GM23338 (cell line): Measurements from ENCODE around the gene MTRFR. TPM values are rescaled to one million over a fixed set of nuclear protein-coding genes. Genes with fewer than 3 reads are reported as not detected.

Experiments used
- ATAC-seq: fragments of 200-7000 bp; cut with Tn5 transposase; 3 replicates; pipeline ENCODE4 v1.9.1; 2020
- DNase-seq: peaks from one replicate; pipeline ENCODE4 v3.0.0-alpha.2; 2015; ENCODE audit warnings: low spot score
- H2AFZ ChIP-seq: fragments of 200-600 bp; sonication (generic); 2 replicates; pipeline ENCODE4 v1.8.0; 2016; ENCODE audit warnings: antibody characterized with exemption, mild to moderate bottlenecking, moderate library complexity
- H3F3A ChIP-seq: fragments of 200-600 bp; sonication (generic); replicated peaks from 2 replicates; pipeline ENCODE4 v1.8.0; 2017; ENCODE audit warnings: antibody characterized with exemption, mixed run types, low read depth
- H3K27ac ChIP-seq: fragments of 200-600 bp; sonication (generic); 2 replicates; pipeline ENCODE4 v1.6.1; 2016; ENCODE audit warnings: low read depth
- H3K27me3 ChIP-seq: fragments of 200-600 bp; sonication (generic); 2 replicates; pipeline ENCODE4 v1.8.0; 2016; ENCODE audit warnings: mild to moderate bottlenecking, mixed run types, moderate library complexity; ENCODE audit not compliant: insufficient read depth
- H3K36me3 ChIP-seq: fragments of 200-600 bp; sonication (generic); 2 replicates; pipeline ENCODE4 v1.8.0; 2016; ENCODE audit warnings: mild to moderate bottlenecking; ENCODE audit not compliant: insufficient read depth
- H3K4me1 ChIP-seq: fragments of 200-600 bp; sonication (generic); 2 replicates; pipeline ENCODE4 v1.8.0; 2016; ENCODE audit warnings: mild to moderate bottlenecking, moderate library complexity; ENCODE audit not compliant: insufficient read depth
- H3K4me2 ChIP-seq: fragments of 200-600 bp; sonication (generic); 2 replicates; pipeline ENCODE4 v1.7.1; 2017; ENCODE audit warnings: mixed run types
- H3K4me3 ChIP-seq: fragments of 200-600 bp; sonication (generic); 2 replicates; pipeline ENCODE4 v1.6.1; 2016; ENCODE audit warnings: mixed run types
- H3K79me2 ChIP-seq: fragments of 200-600 bp; sonication (generic); replicated peaks from 2 replicates; pipeline ENCODE4 v1.8.0; 2017; ENCODE audit warnings: mild to moderate bottlenecking; ENCODE audit not compliant: insufficient read depth
- H3K9me2 ChIP-seq: fragments of 200-600 bp; sonication (generic); 2 replicates; pipeline ENCODE4 v1.8.0; 2017; ENCODE audit not compliant: insufficient read depth
- H4K20me1 ChIP-seq: fragments of 200-600 bp; sonication (generic); replicated peaks from 2 replicates; pipeline ENCODE4 v1.8.0; 2017; ENCODE audit warnings: mild to moderate bottlenecking; ENCODE audit not compliant: insufficient read depth
- H3K27ac Mint-ChIP-seq: 2 replicates; pipeline ENCODE4 v1.8.0; 2020; ENCODE audit warnings: inconsistent platforms, mild to moderate bottlenecking, moderate library complexity, mixed read lengths
- H3K27me3 Mint-ChIP-seq: 3 replicates; pipeline ENCODE4 v1.8.0; 2022; ENCODE audit warnings: low read depth, mild to moderate bottlenecking, moderate library complexity, mixed read lengths, inconsistent platforms; ENCODE audit not compliant: insufficient read depth, poor library complexity
- H3K36me3 Mint-ChIP-seq: 3 replicates; pipeline ENCODE4 v1.8.0; 2021; ENCODE audit warnings: low read depth, mild to moderate bottlenecking, inconsistent platforms, moderate library complexity, mixed read lengths
- H3K4me1 Mint-ChIP-seq: 3 replicates; pipeline ENCODE4 v1.8.0; 2020; ENCODE audit warnings: mild to moderate bottlenecking, inconsistent platforms, mixed read lengths
- H3K4me3 Mint-ChIP-seq: 3 replicates; pipeline ENCODE4 v1.8.0; 2021; ENCODE audit warnings: moderate library complexity, mild to moderate bottlenecking, inconsistent platforms, mixed read lengths
- H3K9me3 Mint-ChIP-seq: 3 replicates; pipeline ENCODE4 v1.8.0; 2020; ENCODE audit warnings: moderate library complexity, mild to moderate bottlenecking, inconsistent platforms, mixed read lengths
- CREB1 ChIP-seq: fragments of 250-450 bp; sonication (Bioruptor Pico); IDR thresholded peaks from 2 replicates; pipeline ENCODE4 v1.5.0; 2020; ENCODE audit warnings: low read depth, mild to moderate bottlenecking, moderate library complexity
- ETS1 ChIP-seq: IDR thresholded peaks from 2 replicates; pipeline ENCODE4 v1.6.1; 2016; ENCODE audit warnings: antibody characterized with exemption
- EZH2 ChIP-seq: fragments of 200-600 bp; sonication (generic); IDR thresholded peaks from one replicate; pipeline ENCODE4 v1.8.0; 2017; ENCODE audit warnings: antibody characterized with exemption, mild to moderate bottlenecking, low read depth; ENCODE audit not compliant: unreplicated experiment
- EZH2phosphoT487 ChIP-seq: fragments of 200-600 bp; sonication (generic); IDR thresholded peaks from one replicate; pipeline ENCODE4 v1.8.1; 2018; ENCODE audit warnings: antibody characterized with exemption; ENCODE audit not compliant: unreplicated experiment
- JUNB ChIP-seq: IDR thresholded peaks from one replicate; pipeline ENCODE4 v1.6.1; 2016; ENCODE audit warnings: antibody characterized with exemption; ENCODE audit not compliant: unreplicated experiment
- NANOG ChIP-seq: IDR thresholded peaks from 2 replicates; pipeline ENCODE4 v1.6.1; 2016; ENCODE audit warnings: antibody characterized with exemption, borderline replicate concordance
- POLR2AphosphoS5 ChIP-seq: IDR thresholded peaks from 2 replicates; pipeline ENCODE4 v1.6.1; 2016; ENCODE audit warnings: antibody characterized with exemption, low read depth
- REST ChIP-seq: IDR thresholded peaks from one replicate; pipeline ENCODE4 v1.6.1; 2018; ENCODE audit warnings: antibody characterized with exemption; ENCODE audit not compliant: unreplicated experiment
- STAT1 ChIP-seq: IDR thresholded peaks from one replicate; pipeline ENCODE4 v1.6.1; 2016; ENCODE audit warnings: antibody characterized with exemption; ENCODE audit not compliant: unreplicated experiment
- ZNF114 ChIP-seq: fragments of 250-450 bp; sonication (Bioruptor Pico); IDR thresholded peaks from 2 replicates; pipeline ENCODE4 v1.5.0; 2020; ENCODE audit warnings: mild to moderate bottlenecking, moderate library complexity
- ZNF331 ChIP-seq: fragments of 250-450 bp; sonication (Bioruptor Pico); IDR thresholded peaks from 2 replicates; pipeline ENCODE4 v1.5.0; 2020; ENCODE audit warnings: low read depth, mild to moderate bottlenecking, moderate library complexity
- polyA plus RNA-seq: library from polyadenylated mRNA; unstranded; fragments of >200 nt; fragmentation: Nextera tagmentation; extraction: Ambion mirVana; gene quantifications from 2 replicates; pipeline ENCODE4 v1.2.1, GENCODE V29; 2016
- total RNA-seq: library from RNA; depleted of rRNA; stranded (reverse); fragments of >200 nt; shearing (Covaris generic); gene quantifications from 2 replicates; pipeline ENCODE4 v1.2.3, GENCODE V29; 2014
- TF ChIP-seq, protein P1 (sequence below): fragments of 250-450 bp; sonication (Bioruptor Pico); IDR thresholded peaks from 2 replicates; pipeline ENCODE4 v1.5.0; 2020; ENCODE audit warnings: mild to moderate bottlenecking, moderate library complexity
- TF ChIP-seq, protein P2 (sequence below), 2 experiments: fragments of 200-600 bp in 1 of 2; sonication (generic) in 1 of 2; conservative IDR thresholded peaks; 2 replicates each; pipeline versions ENCODE4 v1.5.1 to v1.6.1; 2016 to 2017; ENCODE audit warnings: antibody characterized with exemption in 2 of 2, low read depth in 2 of 2, mild to moderate bottlenecking in 2 of 2, moderate library complexity in 1 of 2

The MTRFR gene
- total and polyA plus RNA-seq, 2 experiments from 2014 or later = 14.8 to 38.4 TPM

DNA sequence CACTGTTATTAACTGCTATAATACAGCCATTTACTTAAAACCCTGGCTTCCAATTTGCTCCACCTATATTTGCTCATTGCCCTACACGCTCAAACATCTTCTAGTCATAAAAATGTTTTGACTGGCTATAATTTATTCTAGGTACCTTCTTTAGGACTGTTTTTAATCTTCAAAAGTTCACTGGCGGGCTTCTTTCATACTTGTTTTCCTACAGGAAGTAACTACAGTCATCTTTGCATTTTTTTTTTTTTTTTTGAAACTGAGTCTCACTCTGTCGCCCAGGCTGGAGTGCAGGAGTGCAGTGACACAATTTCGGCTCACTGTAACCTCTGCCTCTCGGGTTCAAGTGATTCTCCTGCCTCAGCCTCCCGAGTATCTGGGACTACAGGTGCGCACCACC is 32.8 kb upstream of the MTRFR start:
- H3K27me3 Mint-ChIP-seq = no peaks in the 10 kb centered on the region
- TF ChIP-seq POLR2AphosphoS5 (no peak), ZNF114 (CRISPR knock-in tag) (no peak), EZH2phosphoT487 (no peak), JUNB (no peak), EZH2 (no peak), NANOG (no peak), STAT1 (no peak), ETS1 (no peak), ZNF331 (no peak), CREB1 (CRISPR knock-in tag) (no peak), REST (no peak)
- TF ChIP-seq, protein P1, sequence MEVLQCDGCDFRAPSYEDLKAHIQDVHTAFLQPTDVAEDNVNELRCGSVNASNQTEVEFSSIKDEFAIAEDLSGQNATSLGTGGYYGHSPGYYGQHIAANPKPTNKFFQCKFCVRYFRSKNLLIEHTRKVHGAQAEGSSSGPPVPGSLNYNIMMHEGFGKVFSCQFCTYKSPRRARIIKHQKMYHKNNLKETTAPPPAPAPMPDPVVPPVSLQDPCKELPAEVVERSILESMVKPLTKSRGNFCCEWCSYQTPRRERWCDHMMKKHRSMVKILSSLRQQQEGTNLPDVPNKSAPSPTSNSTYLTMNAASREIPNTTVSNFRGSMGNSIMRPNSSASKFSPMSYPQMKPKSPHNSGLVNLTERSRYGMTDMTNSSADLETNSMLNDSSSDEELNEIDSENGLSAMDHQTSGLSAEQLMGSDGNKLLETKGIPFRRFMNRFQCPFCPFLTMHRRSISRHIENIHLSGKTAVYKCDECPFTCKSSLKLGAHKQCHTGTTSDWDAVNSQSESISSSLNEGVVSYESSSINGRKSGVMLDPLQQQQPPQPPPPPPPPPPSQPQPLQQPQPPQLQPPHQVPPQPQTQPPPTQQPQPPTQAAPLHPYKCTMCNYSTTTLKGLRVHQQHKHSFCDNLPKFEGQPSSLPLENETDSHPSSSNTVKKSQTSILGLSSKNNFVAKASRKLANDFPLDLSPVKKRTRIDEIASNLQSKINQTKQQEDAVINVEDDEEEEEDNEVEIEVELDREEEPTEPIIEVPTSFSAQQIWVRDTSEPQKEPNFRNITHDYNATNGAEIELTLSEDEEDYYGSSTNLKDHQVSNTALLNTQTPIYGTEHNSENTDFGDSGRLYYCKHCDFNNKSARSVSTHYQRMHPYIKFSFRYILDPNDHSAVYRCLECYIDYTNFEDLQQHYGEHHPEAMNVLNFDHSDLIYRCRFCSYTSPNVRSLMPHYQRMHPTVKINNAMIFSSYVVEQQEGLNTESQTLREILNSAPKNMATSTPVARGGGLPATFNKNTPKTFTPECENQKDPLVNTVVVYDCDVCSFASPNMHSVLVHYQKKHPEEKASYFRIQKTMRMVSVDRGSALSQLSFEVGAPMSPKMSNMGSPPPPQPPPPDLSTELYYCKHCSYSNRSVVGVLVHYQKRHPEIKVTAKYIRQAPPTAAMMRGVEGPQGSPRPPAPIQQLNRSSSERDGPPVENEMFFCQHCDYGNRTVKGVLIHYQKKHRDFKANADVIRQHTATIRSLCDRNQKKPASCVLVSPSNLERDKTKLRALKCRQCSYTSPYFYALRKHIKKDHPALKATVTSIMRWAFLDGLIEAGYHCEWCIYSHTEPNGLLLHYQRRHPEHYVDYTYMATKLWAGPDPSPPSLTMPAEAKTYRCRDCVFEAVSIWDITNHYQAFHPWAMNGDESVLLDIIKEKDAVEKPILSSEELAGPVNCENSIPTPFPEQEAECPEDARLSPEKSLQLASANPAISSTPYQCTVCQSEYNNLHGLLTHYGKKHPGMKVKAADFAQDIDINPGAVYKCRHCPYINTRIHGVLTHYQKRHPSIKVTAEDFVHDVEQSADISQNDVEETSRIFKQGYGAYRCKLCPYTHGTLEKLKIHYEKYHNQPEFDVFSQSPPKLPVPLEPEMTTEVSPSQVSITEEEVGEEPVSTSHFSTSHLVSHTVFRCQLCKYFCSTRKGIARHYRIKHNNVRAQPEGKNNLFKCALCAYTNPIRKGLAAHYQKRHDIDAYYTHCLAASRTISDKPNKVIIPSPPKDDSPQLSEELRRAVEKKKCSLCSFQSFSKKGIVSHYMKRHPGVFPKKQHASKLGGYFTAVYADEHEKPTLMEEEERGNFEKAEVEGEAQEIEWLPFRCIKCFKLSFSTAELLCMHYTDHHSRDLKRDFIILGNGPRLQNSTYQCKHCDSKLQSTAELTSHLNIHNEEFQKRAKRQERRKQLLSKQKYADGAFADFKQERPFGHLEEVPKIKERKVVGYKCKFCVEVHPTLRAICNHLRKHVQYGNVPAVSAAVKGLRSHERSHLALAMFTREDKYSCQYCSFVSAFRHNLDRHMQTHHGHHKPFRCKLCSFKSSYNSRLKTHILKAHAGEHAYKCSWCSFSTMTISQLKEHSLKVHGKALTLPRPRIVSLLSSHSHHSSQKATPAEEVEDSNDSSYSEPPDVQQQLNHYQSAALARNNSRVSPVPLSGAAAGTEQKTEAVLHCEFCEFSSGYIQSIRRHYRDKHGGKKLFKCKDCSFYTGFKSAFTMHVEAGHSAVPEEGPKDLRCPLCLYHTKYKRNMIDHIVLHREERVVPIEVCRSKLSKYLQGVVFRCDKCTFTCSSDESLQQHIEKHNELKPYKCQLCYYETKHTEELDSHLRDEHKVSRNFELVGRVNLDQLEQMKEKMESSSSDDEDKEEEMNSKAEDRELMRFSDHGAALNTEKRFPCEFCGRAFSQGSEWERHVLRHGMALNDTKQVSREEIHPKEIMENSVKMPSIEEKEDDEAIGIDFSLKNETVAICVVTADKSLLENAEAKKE = no peak
- TF ChIP-seq, protein P2, sequence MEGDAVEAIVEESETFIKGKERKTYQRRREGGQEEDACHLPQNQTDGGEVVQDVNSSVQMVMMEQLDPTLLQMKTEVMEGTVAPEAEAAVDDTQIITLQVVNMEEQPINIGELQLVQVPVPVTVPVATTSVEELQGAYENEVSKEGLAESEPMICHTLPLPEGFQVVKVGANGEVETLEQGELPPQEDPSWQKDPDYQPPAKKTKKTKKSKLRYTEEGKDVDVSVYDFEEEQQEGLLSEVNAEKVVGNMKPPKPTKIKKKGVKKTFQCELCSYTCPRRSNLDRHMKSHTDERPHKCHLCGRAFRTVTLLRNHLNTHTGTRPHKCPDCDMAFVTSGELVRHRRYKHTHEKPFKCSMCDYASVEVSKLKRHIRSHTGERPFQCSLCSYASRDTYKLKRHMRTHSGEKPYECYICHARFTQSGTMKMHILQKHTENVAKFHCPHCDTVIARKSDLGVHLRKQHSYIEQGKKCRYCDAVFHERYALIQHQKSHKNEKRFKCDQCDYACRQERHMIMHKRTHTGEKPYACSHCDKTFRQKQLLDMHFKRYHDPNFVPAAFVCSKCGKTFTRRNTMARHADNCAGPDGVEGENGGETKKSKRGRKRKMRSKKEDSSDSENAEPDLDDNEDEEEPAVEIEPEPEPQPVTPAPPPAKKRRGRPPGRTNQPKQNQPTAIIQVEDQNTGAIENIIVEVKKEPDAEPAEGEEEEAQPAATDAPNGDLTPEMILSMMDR (conservative IDR thresholded peaks at IDR 0.05; ENCODE audit: low read depth in 2 of 2) = no peak
- ATAC-seq = no peak
- no peak overlapping the region for H3K4me2 ChIP-seq
- H3K36me3 Mint-ChIP-seq = peaks cover 40% of the 10 kb centered on the region
- H3K4me1 ChIP-seq = no peaks in the 10 kb centered on the region
- H3K9me3 Mint-ChIP-seq = no peaks in the 10 kb centered on the region
- DNase-seq = no peak
- H3K4me3 ChIP-seq = no peak overlapping the region
- H3F3A ChIP-seq = no peaks in the 10 kb centered on the region
- no peak overlapping the region for H2AFZ ChIP-seq
- no peaks in the 10 kb centered on the region for H3K27me3 ChIP-seq
- no peaks in the 10 kb centered on the region for H3K9me2 ChIP-seq
- no peak overlapping the region for H3K27ac Mint-ChIP-seq
- no peaks in the 10 kb centered on the region for H3K79me2 ChIP-seq
- peaks cover 9% of the 10 kb centered on the region for H3K36me3 ChIP-seq
- H3K27ac ChIP-seq = no peak overlapping the region
- H4K20me1 ChIP-seq = no peaks in the 10 kb centered on the region; the same call in none of the 2 replicates
- H3K4me1 Mint-ChIP-seq = no peaks in the 10 kb centered on the region
- no peak overlapping the region for H3K4me3 Mint-ChIP-seq
